ENCODE results near the gene RDH11. TPM values are rescaled to one million over a fixed set of nuclear protein-coding genes. Genes with fewer than 3 reads are reported as not detected.

The RDH11 gene
- total and polyA plus RNA-seq, 2 experiments from 2014 or later = 95.2 to 139 TPM

GRCh38 chr14:67725171-67725570 is 29.6 kb upstream of the RDH11 start:
- no peak overlapping the region for H3K4me3 ChIP-seq
- Mint-ChIP-seq H3K4me1 (peaks cover 26% of the 10 kb centered on the region), H3K36me3 (ENCODE audit: low read depth) (no peaks in the 10 kb centered on the region), H3K27me3 (ENCODE audit: insufficient read depth, low read depth, poor library complexity) (peaks cover 7% of the 10 kb centered on the region), H3K27ac (no peak overlapping the region), H3K4me3 (no peak overlapping the region), H3K9me3 (no peaks in the 10 kb centered on the region; the same call in 2 of the 3 replicates)
- H3K27me3 ChIP-seq (ENCODE audit: insufficient read depth) = no peaks in the 10 kb centered on the region
- ATAC-seq (no peak), DNase-seq (ENCODE audit: low spot score) (no peak)
- peaks cover 18% of the 10 kb centered on the region for H3K4me1 ChIP-seq (ENCODE audit: insufficient read depth)
- no peaks in the 10 kb centered on the region for H3K79me2 ChIP-seq (replicated peaks; ENCODE audit: insufficient read depth)
- H3K4me2 ChIP-seq = no peak overlapping the region
- no peaks in the 10 kb centered on the region; the same call in 1 of the 2 replicates for H3K9me2 ChIP-seq (ENCODE audit: insufficient read depth)
- TF ChIP-seq EZH2 (IDR thresholded peaks at IDR 0.05; ENCODE audit: low read depth, unreplicated experiment) (no peak), CREB1 (CRISPR knock-in tag; IDR thresholded peaks at IDR 0.05; ENCODE audit: low read depth) (no peak), CTCF (conservative IDR thresholded peaks at IDR 0.05; ENCODE audit: low read depth in 2 of 2) (no peak), ZNF331 (CRISPR knock-in tag; IDR thresholded peaks at IDR 0.05; ENCODE audit: low read depth) (no peak), EZH2phosphoT487 (IDR thresholded peaks at IDR 0.05; ENCODE audit: unreplicated experiment) (no peak), NANOG (IDR thresholded peaks at IDR 0.05; ENCODE audit: borderline replicate concordance) (no peak), REST (IDR thresholded peaks at IDR 0.05; ENCODE audit: unreplicated experiment) (no peak), JUNB (IDR thresholded peaks at IDR 0.05; ENCODE audit: unreplicated experiment) (no peak), POLR2AphosphoS5 (IDR thresholded peaks at IDR 0.05; ENCODE audit: low read depth) (no peak), ZNF462 (CRISPR knock-in tag; IDR thresholded peaks at IDR 0.05) (no peak), ETS1 (IDR thresholded peaks at IDR 0.05) (no peak), ZNF114 (CRISPR knock-in tag; IDR thresholded peaks at IDR 0.05) (no peak), STAT1 (IDR thresholded peaks at IDR 0.05; ENCODE audit: unreplicated experiment) (no peak)
- H3K27ac ChIP-seq (ENCODE audit: low read depth) = no peak overlapping the region
- H2AFZ ChIP-seq = no peak overlapping the region
- no peaks in the 10 kb centered on the region for H3F3A ChIP-seq (replicated peaks; ENCODE audit: low read depth)
- no peaks in the 10 kb centered on the region for H4K20me1 ChIP-seq (replicated peaks; ENCODE audit: insufficient read depth)
- H3K36me3 ChIP-seq (ENCODE audit: insufficient read depth) = no peaks in the 10 kb centered on the region
